HUES64 (cell line): Measurements from ENCODE around the gene ACAP3.

Source experiments
- H3K27ac ChIP-seq: 2 replicates; pipeline ENCODE4 v1.7.0; 2013; ENCODE audit warnings: low read depth, low read length, inconsistent platforms
- H3K27me3 ChIP-seq: 2 replicates; pipeline ENCODE4 v1.6.1; 2013; ENCODE audit warnings: mild to moderate bottlenecking, low read length; ENCODE audit not compliant: insufficient read depth
- H3K36me3 ChIP-seq: 2 replicates; pipeline ENCODE4 v1.6.1; 2013; ENCODE audit warnings: mild to moderate bottlenecking, low read length; ENCODE audit not compliant: insufficient read depth
- H3K4me1 ChIP-seq: 2 replicates; pipeline ENCODE4 v1.6.1; 2013; ENCODE audit warnings: mild to moderate bottlenecking, low read length, moderate library complexity; ENCODE audit not compliant: insufficient read depth
- H3K4me3 ChIP-seq: 2 replicates; pipeline ENCODE4 v1.5.1; 2013; ENCODE audit warnings: mild to moderate bottlenecking, low read length, moderate library complexity
- H3K9ac ChIP-seq: 2 replicates; pipeline ENCODE4 v1.6.1; 2013; ENCODE audit warnings: mild to moderate bottlenecking, low read depth, low read length
- H3K9me3 ChIP-seq: 2 replicates; pipeline ENCODE4 v1.6.1; 2013; ENCODE audit warnings: low read depth, low read length; ENCODE audit not compliant: insufficient read depth
- WGBS: fragments of 150-250, 120-280 bp; methylation state at CpG from one replicate; pipeline ENCODE4 v1.1.7; 2013; ENCODE audit warnings: missing lambda C conversion rate; 5-methylcytosine and 5-hydroxymethylcytosine counted together

The ACAP3 gene

DNA sequence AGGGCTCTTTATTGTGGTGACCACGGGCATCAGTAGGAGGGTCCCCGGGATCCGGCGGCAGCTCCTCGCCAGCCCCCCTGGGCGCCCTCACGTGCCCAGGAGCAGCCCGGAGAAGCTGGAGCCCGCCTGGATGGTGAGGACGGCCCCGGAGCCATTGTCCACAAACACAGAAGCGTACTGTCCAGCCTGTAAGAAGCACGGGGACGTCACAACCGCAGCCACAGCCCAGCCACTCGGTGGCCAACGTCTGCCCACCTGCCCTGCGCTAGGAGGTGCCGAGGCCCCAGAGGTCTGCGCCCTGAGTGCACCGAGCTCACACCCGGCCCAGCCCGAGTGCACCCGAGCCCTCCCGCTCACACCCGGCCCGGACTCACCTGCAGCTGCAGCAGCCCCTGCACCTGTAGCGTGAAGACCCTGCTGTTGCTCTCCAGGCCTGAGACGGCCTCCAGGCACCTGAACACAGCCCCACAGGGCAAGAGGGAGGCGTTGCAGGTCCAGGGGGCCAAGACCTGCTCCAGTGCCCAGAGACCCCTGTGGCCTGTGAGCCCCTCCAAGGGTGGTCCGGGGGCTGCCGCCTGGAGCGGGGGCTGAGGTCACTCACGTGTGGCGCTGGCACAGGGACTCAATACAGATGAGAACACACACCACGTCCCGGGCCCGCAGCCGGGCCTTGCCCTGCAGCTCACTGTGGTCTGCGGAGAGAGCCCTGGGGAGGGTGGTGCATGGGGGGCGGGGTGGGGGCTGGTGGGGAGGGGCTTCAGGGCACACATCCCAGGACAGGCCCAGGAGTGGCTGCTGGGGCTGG, 65.1 kb downstream of the ACAP3 start:
- no peak overlapping the region for H3K9ac ChIP-seq
- H3K36me3 ChIP-seq = no peaks in the 10 kb centered on the region
- peaks cover 21% of the 10 kb centered on the region for H3K27me3 ChIP-seq
- no peaks in the 10 kb centered on the region for H3K4me1 ChIP-seq
- 94% methylated on average over 39 of the region's 41 CpGs for WGBS
- H3K9me3 ChIP-seq = no peaks in the 10 kb centered on the region
- no peak overlapping the region for H3K27ac ChIP-seq
- H3K4me3 ChIP-seq = no peak overlapping the region
